GM12878 (cell line): ENCODE results near the gene STBD1.

ENCODE experiments used
- CTCF ChIP-seq, 3 experiments: IDR thresholded peaks in 2 of 3; conservative IDR thresholded peaks in 1 of 3; 2 replicates each; pipeline ENCODE4 v1.5.1; 2011; ENCODE audit warnings: low read depth in 3 of 3, low read length in 3 of 3, mild to moderate bottlenecking in 3 of 3, control low read depth in 2 of 3, moderate library complexity in 2 of 3, inconsistent platforms in 1 of 3, mixed read lengths in 1 of 3; ENCODE audit not compliant: control insufficient read depth in 2 of 3, insufficient read depth in 1 of 3; ENCODE audit errors: extremely low read depth in 1 of 3
- HDAC6 ChIP-seq: fragments of 200-600 bp; sonication (generic); IDR thresholded peaks from one replicate; pipeline ENCODE4 v1.8.0; 2017; ENCODE audit warnings: antibody characterized with exemption; ENCODE audit not compliant: unreplicated experiment
- JUND ChIP-seq: IDR thresholded peaks from 2 replicates; pipeline ENCODE4 v1.6.1; 2012; ENCODE audit warnings: low read depth, mild to moderate bottlenecking, low read length, improper control_type of control experiment, moderate library complexity
- NFYA ChIP-seq: IDR thresholded peaks from 2 replicates; pipeline ENCODE4 v1.6.1; 2011; ENCODE audit warnings: low read depth, mild to moderate bottlenecking, low read length, improper control_type of control experiment, borderline replicate concordance
- PAX5 ChIP-seq: IDR thresholded peaks from 2 replicates; pipeline ENCODE4 v1.6.1; 2011; ENCODE audit warnings: low read depth, low read length, borderline replicate concordance
- POLR2A ChIP-seq: IDR thresholded peaks from 2 replicates; pipeline ENCODE4 v1.6.1; 2011; ENCODE audit warnings: low read depth, mild to moderate bottlenecking, low read length
- RFX5 ChIP-seq: IDR thresholded peaks from 2 replicates; pipeline ENCODE4 v1.6.1; 2011; ENCODE audit warnings: low read depth, low read length, improper control_type of control experiment
- SIN3A ChIP-seq: IDR thresholded peaks from 2 replicates; pipeline ENCODE4 v1.6.1; 2012; ENCODE audit warnings: low read depth, low read length, improper control_type of control experiment
- SMAD1 ChIP-seq: fragments of 450-650 bp; IDR thresholded peaks from 2 replicates; pipeline ENCODE4 v1.6.1; 2018; ENCODE audit warnings: mild to moderate bottlenecking, low read depth; ENCODE audit not compliant: partially characterized antibody
- TAF1 ChIP-seq: IDR thresholded peaks from 2 replicates; pipeline ENCODE4 v1.6.1; 2011; ENCODE audit warnings: mild to moderate bottlenecking, low read depth, low read length, borderline replicate concordance
- TF ChIP-seq, protein P1 (sequence below): IDR thresholded peaks from 2 replicates; pipeline ENCODE4 v1.6.1; 2012; ENCODE audit warnings: low read depth, low read length, improper control_type of control experiment
- TF ChIP-seq, protein P2 (sequence below): IDR thresholded peaks from 2 replicates; pipeline ENCODE4 v1.6.1; 2012; ENCODE audit warnings: low read length, inconsistent platforms
- TF ChIP-seq, protein P3 (sequence below): IDR thresholded peaks from 2 replicates; pipeline ENCODE4 v1.6.1; 2012; ENCODE audit warnings: mild to moderate bottlenecking, low read depth, low read length
- TF ChIP-seq, protein P4 (sequence below): IDR thresholded peaks from 2 replicates; pipeline ENCODE4 v1.6.1; 2011; ENCODE audit warnings: low read depth, low read length, improper control_type of control experiment, borderline replicate concordance

- TF ChIP-seq, protein P1, sequence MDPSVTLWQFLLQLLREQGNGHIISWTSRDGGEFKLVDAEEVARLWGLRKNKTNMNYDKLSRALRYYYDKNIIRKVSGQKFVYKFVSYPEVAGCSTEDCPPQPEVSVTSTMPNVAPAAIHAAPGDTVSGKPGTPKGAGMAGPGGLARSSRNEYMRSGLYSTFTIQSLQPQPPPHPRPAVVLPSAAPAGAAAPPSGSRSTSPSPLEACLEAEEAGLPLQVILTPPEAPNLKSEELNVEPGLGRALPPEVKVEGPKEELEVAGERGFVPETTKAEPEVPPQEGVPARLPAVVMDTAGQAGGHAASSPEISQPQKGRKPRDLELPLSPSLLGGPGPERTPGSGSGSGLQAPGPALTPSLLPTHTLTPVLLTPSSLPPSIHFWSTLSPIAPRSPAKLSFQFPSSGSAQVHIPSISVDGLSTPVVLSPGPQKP = no peak
- TF ChIP-seq SIN3A (no peak), PAX5 (no peak), CTCF (IDR thresholded peaks at IDR 0.05 in 2 of 3, conservative IDR thresholded peaks at IDR 0.05 in 1 of 3; ENCODE audit: control insufficient read depth in 2 of 3, extremely low read depth in 1 of 3, insufficient read depth in 1 of 3, low read depth in 3 of 3, low read length in 3 of 3) (no peak), HDAC6 (no peak), TAF1 (no peak), RFX5 (no peak), POLR2A (no peak), JUND (no peak), SMAD1 (no peak), NFYA (no peak)
- TF ChIP-seq, protein P2, sequence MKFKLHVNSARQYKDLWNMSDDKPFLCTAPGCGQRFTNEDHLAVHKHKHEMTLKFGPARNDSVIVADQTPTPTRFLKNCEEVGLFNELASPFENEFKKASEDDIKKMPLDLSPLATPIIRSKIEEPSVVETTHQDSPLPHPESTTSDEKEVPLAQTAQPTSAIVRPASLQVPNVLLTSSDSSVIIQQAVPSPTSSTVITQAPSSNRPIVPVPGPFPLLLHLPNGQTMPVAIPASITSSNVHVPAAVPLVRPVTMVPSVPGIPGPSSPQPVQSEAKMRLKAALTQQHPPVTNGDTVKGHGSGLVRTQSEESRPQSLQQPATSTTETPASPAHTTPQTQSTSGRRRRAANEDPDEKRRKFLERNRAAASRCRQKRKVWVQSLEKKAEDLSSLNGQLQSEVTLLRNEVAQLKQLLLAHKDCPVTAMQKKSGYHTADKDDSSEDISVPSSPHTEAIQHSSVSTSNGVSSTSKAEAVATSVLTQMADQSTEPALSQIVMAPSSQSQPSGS = no peak
- TF ChIP-seq, protein P3, sequence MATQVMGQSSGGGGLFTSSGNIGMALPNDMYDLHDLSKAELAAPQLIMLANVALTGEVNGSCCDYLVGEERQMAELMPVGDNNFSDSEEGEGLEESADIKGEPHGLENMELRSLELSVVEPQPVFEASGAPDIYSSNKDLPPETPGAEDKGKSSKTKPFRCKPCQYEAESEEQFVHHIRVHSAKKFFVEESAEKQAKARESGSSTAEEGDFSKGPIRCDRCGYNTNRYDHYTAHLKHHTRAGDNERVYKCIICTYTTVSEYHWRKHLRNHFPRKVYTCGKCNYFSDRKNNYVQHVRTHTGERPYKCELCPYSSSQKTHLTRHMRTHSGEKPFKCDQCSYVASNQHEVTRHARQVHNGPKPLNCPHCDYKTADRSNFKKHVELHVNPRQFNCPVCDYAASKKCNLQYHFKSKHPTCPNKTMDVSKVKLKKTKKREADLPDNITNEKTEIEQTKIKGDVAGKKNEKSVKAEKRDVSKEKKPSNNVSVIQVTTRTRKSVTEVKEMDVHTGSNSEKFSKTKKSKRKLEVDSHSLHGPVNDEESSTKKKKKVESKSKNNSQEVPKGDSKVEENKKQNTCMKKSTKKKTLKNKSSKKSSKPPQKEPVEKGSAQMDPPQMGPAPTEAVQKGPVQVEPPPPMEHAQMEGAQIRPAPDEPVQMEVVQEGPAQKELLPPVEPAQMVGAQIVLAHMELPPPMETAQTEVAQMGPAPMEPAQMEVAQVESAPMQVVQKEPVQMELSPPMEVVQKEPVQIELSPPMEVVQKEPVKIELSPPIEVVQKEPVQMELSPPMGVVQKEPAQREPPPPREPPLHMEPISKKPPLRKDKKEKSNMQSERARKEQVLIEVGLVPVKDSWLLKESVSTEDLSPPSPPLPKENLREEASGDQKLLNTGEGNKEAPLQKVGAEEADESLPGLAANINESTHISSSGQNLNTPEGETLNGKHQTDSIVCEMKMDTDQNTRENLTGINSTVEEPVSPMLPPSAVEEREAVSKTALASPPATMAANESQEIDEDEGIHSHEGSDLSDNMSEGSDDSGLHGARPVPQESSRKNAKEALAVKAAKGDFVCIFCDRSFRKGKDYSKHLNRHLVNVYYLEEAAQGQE = no peak
- TF ChIP-seq, protein P4, sequence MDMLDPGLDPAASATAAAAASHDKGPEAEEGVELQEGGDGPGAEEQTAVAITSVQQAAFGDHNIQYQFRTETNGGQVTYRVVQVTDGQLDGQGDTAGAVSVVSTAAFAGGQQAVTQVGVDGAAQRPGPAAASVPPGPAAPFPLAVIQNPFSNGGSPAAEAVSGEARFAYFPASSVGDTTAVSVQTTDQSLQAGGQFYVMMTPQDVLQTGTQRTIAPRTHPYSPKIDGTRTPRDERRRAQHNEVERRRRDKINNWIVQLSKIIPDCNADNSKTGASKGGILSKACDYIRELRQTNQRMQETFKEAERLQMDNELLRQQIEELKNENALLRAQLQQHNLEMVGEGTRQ = no peak
Observed at GRCh38 chr4:76277667-76278066, 28.9 kb upstream of the STBD1 start.
